CD4-positive, CD25-positive, alpha-beta regulatory T cell (primary cell): ENCODE data around the gene CYLD. TPM values are rescaled to one million over a fixed set of nuclear protein-coding genes. Genes with fewer than 3 reads are reported as not detected.

Experiments used
- ATAC-seq, 2 donors: fragments of 150-1000 bp; cut with Tn5 transposase; one replicate each; pipeline ENCODE4 v1.10.0; 2021; ENCODE audit warnings: low read depth in 2 of 2, moderate number of reproducible peaks in 2 of 2, moderate library complexity in 1 of 2
- DNase-seq, 3 donors: peaks; one replicate each; pipeline versions ENCODE4 v3.0.0 to v3.0.0-alpha.2; 2012 to 2022; ENCODE audit warnings: mixed read lengths in 1 of 3
- H3K27ac ChIP-seq: one replicate; pipeline ENCODE4 v1.7.0; 2013; ENCODE audit warnings: mild to moderate bottlenecking, low read length; ENCODE audit not compliant: insufficient read depth, poor library complexity, severe bottlenecking
- H3K27me3 ChIP-seq: one replicate; pipeline ENCODE4 v1.7.0; 2013; ENCODE audit warnings: low read length; ENCODE audit not compliant: control insufficient read depth, insufficient read depth
- H3K36me3 ChIP-seq: one replicate; pipeline ENCODE4 v1.7.0; 2013; ENCODE audit warnings: mild to moderate bottlenecking, low read length, moderate library complexity; ENCODE audit not compliant: control insufficient read depth, insufficient read depth
- H3K4me1 ChIP-seq: 2 replicates; pipeline ENCODE4 v1.7.0; 2013; ENCODE audit warnings: mild to moderate bottlenecking, low read length; ENCODE audit not compliant: insufficient read depth, control insufficient read depth, poor library complexity, severe bottlenecking
- H3K4me3 ChIP-seq: one replicate; pipeline ENCODE4 v1.7.0; 2013; ENCODE audit warnings: low read depth, mild to moderate bottlenecking, low read length, moderate library complexity
- H3K9me3 ChIP-seq, 2 experiments: 1 replicate in 1 of 2; 2 replicates in 1 of 2; pipeline ENCODE4 v1.7.0; 2013; ENCODE audit warnings: low read length in 2 of 2, mild to moderate bottlenecking in 1 of 2, moderate library complexity in 1 of 2; ENCODE audit not compliant: control insufficient read depth in 2 of 2
- H3K27ac Mint-ChIP-seq, 3 donors: one replicate each; pipeline ENCODE4 v1.8.0; 2020 to 2022; ENCODE audit warnings: mild to moderate bottlenecking in 3 of 3, mixed read lengths in 3 of 3, moderate library complexity in 2 of 3
- H3K27me3 Mint-ChIP-seq: one replicate; pipeline ENCODE4 v1.8.0; 2022; ENCODE audit warnings: mild to moderate bottlenecking, mixed read lengths
- H3K36me3 Mint-ChIP-seq: one replicate; pipeline ENCODE4 v1.8.0; 2020; ENCODE audit warnings: mixed read lengths
- H3K4me1 Mint-ChIP-seq, 4 donors: one replicate each; pipeline ENCODE4 v1.8.0; 2020 to 2022; ENCODE audit warnings: mixed read lengths in 4 of 4, mild to moderate bottlenecking in 1 of 4
- H3K4me3 Mint-ChIP-seq, 4 donors: one replicate each; pipeline ENCODE4 v1.8.0; 2020 to 2022; ENCODE audit warnings: mild to moderate bottlenecking in 4 of 4, mixed read lengths in 4 of 4, moderate library complexity in 3 of 4
- H3K9me3 Mint-ChIP-seq, 7 donors: one replicate each; pipeline ENCODE4 v1.8.0; 2020 to 2022; ENCODE audit warnings: mixed read lengths in 7 of 7, mild to moderate bottlenecking in 3 of 7, moderate library complexity in 2 of 7
- polyA plus RNA-seq, 4 donors: library from polyadenylated mRNA; unstranded; fragments of 300-500 nt; fragmentation: Illumina TruSeq; gene quantifications; one replicate each; pipeline ENCODE4 v1.2.3, GENCODE V29; 2021
- total RNA-seq: library from RNA; stranded (reverse); gene quantifications from one replicate; pipeline ENCODE4 v1.2.3, GENCODE V29; 2022

CYLD gene
- total and polyA plus RNA-seq, 5 donors from 2014 or later: 161 to 425 (median 174) TPM

GRCh38 chr16:50721549-50722404, 20.1 kb upstream of the CYLD start:
- Histone ChIP-seq H3K4me3 (no peak overlapping the region), H3K27me3 (no peaks in the 10 kb centered on the region), H3K27ac (no peak overlapping the region), H3K36me3 (peaks cover 19% of the 10 kb centered on the region), H3K9me3 (peaks cover 11 to 13% of the 10 kb centered on the region in 2 experiments), H3K4me1 (peaks cover 7% of the 10 kb centered on the region)
- DNase-seq (no peak), ATAC-seq (no peak)
- peak overlapping the region in 2 of 3 donors; percentile 14 to 53 for H3K27ac Mint-ChIP-seq
- H3K4me1 Mint-ChIP-seq: peaks cover 0 to 35% (median 19%) of the 10 kb centered on the region in 4 donors
- H3K9me3 Mint-ChIP-seq: peaks cover 0 to 16% (median 6%) of the 10 kb centered on the region in 7 donors
- H3K4me3 Mint-ChIP-seq: no peak overlapping the region
- no peaks in the 10 kb centered on the region for H3K27me3 Mint-ChIP-seq
- H3K36me3 Mint-ChIP-seq: peaks cover 19% of the 10 kb centered on the region

- Mint-ChIP-seq H3K27ac (no peak overlapping the region), H3K36me3 (peaks cover 19% of the 10 kb centered on the region), H3K4me3 (no peak overlapping the region), H3K27me3 (no peaks in the 10 kb centered on the region), H3K9me3 (peaks cover 0 to 16% (median 6%) of the 10 kb centered on the region in 7 donors), H3K4me1 (peaks cover 0 to 29% (median 18%) of the 10 kb centered on the region in 4 donors)
- Histone ChIP-seq H3K36me3 (peaks cover 19% of the 10 kb centered on the region), H3K4me3 (no peak overlapping the region), H3K27me3 (no peaks in the 10 kb centered on the region), H3K27ac (no peak overlapping the region), H3K9me3 (peaks cover 11 to 13% of the 10 kb centered on the region in 2 experiments), H3K4me1 (peaks cover 7% of the 10 kb centered on the region)
- no peak for DNase-seq
- ATAC-seq: no peak
Observed at GRCh38 chr16:50722405-50722737, 19.5 kb upstream of the CYLD start.

DNA sequence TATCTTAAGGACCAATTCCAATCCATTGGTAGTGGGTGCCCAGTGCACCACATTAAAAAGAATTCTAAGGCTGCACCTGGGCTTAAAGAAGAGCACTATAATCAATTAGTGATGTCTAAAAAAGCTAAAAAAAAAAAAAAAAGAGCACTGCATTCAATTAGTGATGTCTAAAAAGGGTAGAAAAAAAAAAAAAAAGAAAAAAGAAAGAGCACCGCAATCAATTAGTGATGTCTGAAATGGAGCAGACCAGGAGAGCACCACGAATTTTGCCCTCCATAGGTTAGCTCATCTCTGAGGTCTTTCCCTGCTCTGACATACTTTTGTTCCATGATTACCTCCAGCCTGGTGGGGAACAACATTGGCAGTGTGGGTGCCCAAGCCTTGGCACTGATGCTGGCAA, 18.9 kb upstream of the CYLD start:
- Histone ChIP-seq H3K27me3 (no peaks in the 10 kb centered on the region), H3K27ac (no peak overlapping the region), H3K4me3 (no peak overlapping the region), H3K4me1 (peaks cover 7% of the 10 kb centered on the region), H3K9me3 (peaks cover 11 to 13% of the 10 kb centered on the region in 2 experiments), H3K36me3 (peaks cover 19% of the 10 kb centered on the region)
- Mint-ChIP-seq H3K9me3 (peaks cover 0 to 16% (median 6%) of the 10 kb centered on the region in 7 donors), H3K4me3 (no peak overlapping the region), H3K36me3 (peaks cover 19% of the 10 kb centered on the region), H3K27me3 (no peaks in the 10 kb centered on the region), H3K27ac (no peak overlapping the region), H3K4me1 (peaks cover 0 to 27% (median 15%) of the 10 kb centered on the region in 4 donors)
- ATAC-seq (no peak), DNase-seq (no peak)

- Histone ChIP-seq H3K36me3 (peaks cover 17% of the 10 kb centered on the region), H3K4me1 (peaks cover 7% of the 10 kb centered on the region), H3K9me3 (peaks cover 11 to 13% of the 10 kb centered on the region in 2 experiments), H3K27ac (no peak overlapping the region), H3K27me3 (no peaks in the 10 kb centered on the region), H3K4me3 (no peak overlapping the region)
- DNase-seq: peak in 1 of 3 donors; percentile 45
- H3K4me1 Mint-ChIP-seq: peaks cover 0 to 20% (median 9%) of the 10 kb centered on the region in 4 donors
- no peak overlapping the region for H3K4me3 Mint-ChIP-seq
- peaks cover 19% of the 10 kb centered on the region for H3K36me3 Mint-ChIP-seq
- peaks cover 0 to 16% (median 6%) of the 10 kb centered on the region in 7 donors for H3K9me3 Mint-ChIP-seq
- no peak overlapping the region for H3K27ac Mint-ChIP-seq
- no peaks in the 10 kb centered on the region for H3K27me3 Mint-ChIP-seq
- peak in 1 of 2 donors; percentile 50 for ATAC-seq
Observed at GRCh38 chr16:50724306-50724705, 17.6 kb upstream of the CYLD start.

- Histone ChIP-seq H3K27me3 (no peaks in the 10 kb centered on the region), H3K36me3 (peaks cover 3% of the 10 kb centered on the region), H3K4me3 (no peak overlapping the region), H3K27ac (no peak overlapping the region), H3K4me1 (peaks cover 8% of the 10 kb centered on the region), H3K9me3 (no peaks in the 10 kb centered on the region)
- H3K9me3 Mint-ChIP-seq: no peaks in the 10 kb centered on the region
- H3K36me3 Mint-ChIP-seq: peaks cover 8% of the 10 kb centered on the region
- peak in 1 of 3 donors; percentile 66 for DNase-seq
- H3K27me3 Mint-ChIP-seq: no peaks in the 10 kb centered on the region
- peaks cover 0 to 19% (median 7%) of the 10 kb centered on the region in 4 donors for H3K4me1 Mint-ChIP-seq
- peak; percentile 39 to 50 for ATAC-seq
- H3K27ac Mint-ChIP-seq: peak overlapping the region; percentile 51 to 78 (median 71)
- peak overlapping the region in 2 of 4 donors; percentile 19 to 21 for H3K4me3 Mint-ChIP-seq
Observed at GRCh38 chr16:50731130-50731988, 10.5 kb upstream of the CYLD start.

- Histone ChIP-seq H3K27me3 (no peaks in the 10 kb centered on the region), H3K27ac (no peak overlapping the region), H3K36me3 (peaks cover 3% of the 10 kb centered on the region), H3K4me1 (peaks cover 8% of the 10 kb centered on the region), H3K9me3 (no peaks in the 10 kb centered on the region), H3K4me3 (no peak overlapping the region)
- H3K27ac Mint-ChIP-seq: peak overlapping the region; percentile 55 to 78 (median 71)
- H3K4me3 Mint-ChIP-seq: peak overlapping the region in 1 of 4 donors; percentile 19
- no peak for ATAC-seq
- no peaks in the 10 kb centered on the region for H3K27me3 Mint-ChIP-seq
- DNase-seq: no peak
- H3K9me3 Mint-ChIP-seq: peaks cover 0 to 2% (median 0%) of the 10 kb centered on the region in 7 donors
- peaks cover 8% of the 10 kb centered on the region for H3K36me3 Mint-ChIP-seq
- H3K4me1 Mint-ChIP-seq: peaks cover 0 to 19% (median 7%) of the 10 kb centered on the region in 4 donors
Observed at GRCh38 chr16:50731989-50732832, 9.7 kb upstream of the CYLD start.

- H3K4me3 Mint-ChIP-seq: no peak overlapping the region
- Histone ChIP-seq H3K36me3 (peaks cover 3% of the 10 kb centered on the region), H3K4me3 (no peak overlapping the region), H3K27me3 (no peaks in the 10 kb centered on the region), H3K4me1 (peaks cover 8% of the 10 kb centered on the region), H3K9me3 (no peaks in the 10 kb centered on the region), H3K27ac (no peak overlapping the region)
- ATAC-seq (no peak), DNase-seq (no peak)
- H3K9me3 Mint-ChIP-seq: peaks cover 0 to 2% (median 0%) of the 10 kb centered on the region in 7 donors
- peaks cover 0 to 19% (median 7%) of the 10 kb centered on the region in 4 donors for H3K4me1 Mint-ChIP-seq
- H3K36me3 Mint-ChIP-seq: peaks cover 13% of the 10 kb centered on the region
- H3K27ac Mint-ChIP-seq: no peak overlapping the region
- no peaks in the 10 kb centered on the region for H3K27me3 Mint-ChIP-seq
Observed at GRCh38 chr16:50733468-50733867, 8.4 kb upstream of the CYLD start.
